Neuronal stem cell (in vitro differentiated cells): Measurements from ENCODE around the gene BCKDHB.

Experiments
- DNase-seq: peaks from one replicate; pipeline ENCODE4 v3.0.0-alpha.2; 2013; ENCODE audit warnings: low spot score
- H2AFZ ChIP-seq: one replicate; pipeline ENCODE4 v1.6.1; 2013; ENCODE audit warnings: mild to moderate bottlenecking, low read length, inconsistent platforms
- H2AK5ac ChIP-seq: 2 replicates; pipeline ENCODE4 v1.6.1; 2013; ENCODE audit warnings: low read depth, mild to moderate bottlenecking, inconsistent platforms, low read length, moderate library complexity, mixed read lengths
- H2BK120ac ChIP-seq: 2 replicates; pipeline ENCODE4 v1.6.1; 2013; ENCODE audit warnings: low read depth, mild to moderate bottlenecking, inconsistent platforms, low read length, moderate library complexity, mixed read lengths
- H2BK12ac ChIP-seq: one replicate; pipeline ENCODE4 v1.6.1; 2013; ENCODE audit warnings: low read length, inconsistent platforms
- H2BK15ac ChIP-seq: 2 replicates; pipeline ENCODE4 v1.6.1; 2013; ENCODE audit warnings: mild to moderate bottlenecking, low read length, inconsistent platforms, mixed read lengths
- H2BK5ac ChIP-seq: one replicate; pipeline ENCODE4 v1.6.1; 2013; ENCODE audit warnings: inconsistent platforms, mild to moderate bottlenecking, low read length, moderate library complexity
- H3K14ac ChIP-seq: one replicate; pipeline ENCODE4 v1.6.1; 2013; ENCODE audit warnings: low read length, inconsistent platforms
- H3K18ac ChIP-seq: 2 replicates; pipeline ENCODE4 v1.6.1; 2013; ENCODE audit warnings: low read length, inconsistent platforms
- H3K23ac ChIP-seq: 2 replicates; pipeline ENCODE4 v1.6.1; 2013; ENCODE audit warnings: low read depth, mild to moderate bottlenecking, mixed read lengths, low read length, inconsistent platforms; ENCODE audit not compliant: poor library complexity
- H3K27ac ChIP-seq: replicated peaks from 3 replicates; pipeline ENCODE4 v1.5.1; 2013; ENCODE audit warnings: low read length, inconsistent platforms
- H3K27me3 ChIP-seq, 3 experiments: 2 replicates each; pipeline ENCODE4 v1.6.1; 2013; ENCODE audit warnings: low read length in 3 of 3, mild to moderate bottlenecking in 2 of 3, inconsistent platforms in 1 of 3, low read depth in 1 of 3, mixed read lengths in 1 of 3, moderate library complexity in 1 of 3; ENCODE audit not compliant: control insufficient read depth in 3 of 3, insufficient read depth in 3 of 3
- H3K36me3 ChIP-seq, 2 donors: replicated peaks in 1 of 2; 2 replicates each; pipeline ENCODE4 v1.6.1; 2013; ENCODE audit warnings: low read length in 2 of 2; ENCODE audit not compliant: control insufficient read depth in 2 of 2, insufficient read depth in 2 of 2
- H3K4ac ChIP-seq: 2 replicates; pipeline ENCODE4 v1.6.1; 2013; ENCODE audit warnings: inconsistent platforms, mild to moderate bottlenecking, low read length, moderate library complexity
- H3K4me1 ChIP-seq, 2 donors: 1 replicate in 1 of 2; 2 replicates in 1 of 2; pipeline ENCODE4 v1.6.1; 2013; ENCODE audit warnings: low read length in 2 of 2, low read depth in 1 of 2; ENCODE audit not compliant: control insufficient read depth in 2 of 2, insufficient read depth in 1 of 2
- H3K4me2 ChIP-seq: one replicate; pipeline ENCODE4 v1.6.1; 2013; ENCODE audit warnings: mild to moderate bottlenecking, low read length, inconsistent platforms; ENCODE audit not compliant: insufficient read depth, poor library complexity, severe bottlenecking
- H3K4me3 ChIP-seq, 2 donors: 2 replicates each; pipeline ENCODE4 v1.5.1; 2013; ENCODE audit warnings: low read length in 2 of 2, mild to moderate bottlenecking in 2 of 2, inconsistent platforms in 1 of 2, moderate library complexity in 1 of 2
- H3K79me1 ChIP-seq: one replicate; pipeline ENCODE4 v1.6.1; 2013; ENCODE audit warnings: low read depth, mild to moderate bottlenecking, inconsistent platforms, low read length, moderate library complexity
- H3K9ac ChIP-seq: one replicate; pipeline ENCODE4 v1.6.1; 2013; ENCODE audit warnings: mild to moderate bottlenecking, low read depth, low read length, inconsistent platforms; ENCODE audit not compliant: poor library complexity
- H3K9me3 ChIP-seq, 2 donors: replicated peaks in 1 of 2; 2 replicates each; pipeline versions ENCODE3 to v1.6.1; 2013; ENCODE audit warnings: low read length in 2 of 2, mild to moderate bottlenecking in 2 of 2, inconsistent platforms in 1 of 2, low read depth in 1 of 2, mixed read lengths in 1 of 2, moderate library complexity in 1 of 2; ENCODE audit not compliant: control insufficient read depth in 2 of 2, insufficient read depth in 1 of 2
- H4K8ac ChIP-seq: one replicate; pipeline ENCODE4 v1.6.1; 2013; ENCODE audit warnings: low read depth, mild to moderate bottlenecking, inconsistent platforms, low read length, moderate library complexity
- H4K91ac ChIP-seq: one replicate; pipeline ENCODE4 v1.6.1; 2013; ENCODE audit warnings: low read length, low read depth, mild to moderate bottlenecking, inconsistent platforms; ENCODE audit not compliant: poor library complexity
- WGBS, 2 donors: extraction: QIAGEN DNeasy Blood & Tissue Kit; methylation state at CpG; one replicate each; pipeline ENCODE4 v1.1.7; 2013; ENCODE audit warnings: missing lambda C conversion rate in 2 of 2, mixed read lengths in 1 of 2; ENCODE audit not compliant: insufficient read length in 2 of 2, insufficient replicate concordance in 1 of 2; ENCODE audit errors: extremely low coverage in 2 of 2; 5-methylcytosine and 5-hydroxymethylcytosine counted together

Gene BCKDHB

DNA sequence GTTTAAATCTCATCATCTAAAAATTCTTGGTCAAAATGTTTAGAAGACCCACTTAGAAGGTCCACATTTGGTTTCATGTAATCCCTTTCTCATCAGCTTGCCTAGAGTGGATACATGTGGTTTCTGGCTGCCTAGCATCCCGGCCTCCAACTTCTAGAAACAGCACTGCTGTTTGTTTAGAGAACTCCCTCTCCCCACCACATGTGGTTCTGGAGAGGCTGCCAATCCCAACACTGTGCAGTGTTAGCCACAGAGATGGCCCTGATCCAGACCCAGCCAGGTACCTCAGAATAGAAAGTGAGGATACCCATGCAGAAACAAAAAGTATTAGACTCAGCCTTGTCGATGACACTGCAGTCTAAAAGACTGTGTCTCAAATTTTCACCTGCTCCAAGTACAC, 241.8 kb downstream of the BCKDHB start:
- Histone ChIP-seq H3K18ac (no peak overlapping the region), H3K4me3 (no peak overlapping the region), H3K14ac (no peak overlapping the region), H3K36me3 (no peaks in the 10 kb centered on the region), H3K9me3 (no peaks in the 10 kb centered on the region), H4K91ac (no peak overlapping the region), H2AK5ac (no peak overlapping the region), H4K8ac (no peak overlapping the region), H2AFZ (no peak overlapping the region), H3K4me1 (no peaks in the 10 kb centered on the region), H3K9ac (no peak overlapping the region), H3K23ac (no peak overlapping the region), H3K4ac (no peak overlapping the region), H3K27me3 (no peaks in the 10 kb centered on the region), H3K27ac (no peak overlapping the region), H2BK15ac (no peak overlapping the region), H3K79me1 (no peaks in the 10 kb centered on the region), H3K4me2 (no peak overlapping the region), H2BK5ac (no peak overlapping the region), H2BK120ac (no peak overlapping the region), H2BK12ac (no peak overlapping the region)
- DNase-seq: no peak
- no CpG with 5 or more reads among the region's 2 CpGs for WGBS, 2 donors

DNA sequence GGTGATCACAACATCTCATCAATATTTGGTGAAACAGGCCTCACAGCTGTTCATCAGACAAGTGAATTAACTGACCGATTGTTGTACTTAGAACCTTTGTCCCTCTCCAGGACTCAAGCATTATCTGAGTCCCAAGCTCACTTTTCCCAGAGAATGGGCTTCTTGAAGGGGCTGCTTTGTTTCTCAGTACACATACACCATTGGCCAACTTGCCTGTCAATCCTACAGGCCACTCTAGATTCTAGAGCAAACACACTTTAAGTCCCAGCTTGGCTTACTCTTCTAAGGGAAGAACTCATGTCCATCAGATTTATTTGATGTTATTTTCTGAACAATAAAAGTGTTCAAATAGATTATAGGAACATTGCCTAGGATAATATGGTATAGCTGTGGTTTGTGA, 249.5 kb downstream of the BCKDHB start:
- Histone ChIP-seq H3K27ac (no peak overlapping the region), H4K8ac (no peak overlapping the region), H3K27me3 (no peaks in the 10 kb centered on the region), H3K9ac (no peak overlapping the region), H3K23ac (no peak overlapping the region), H4K91ac (no peak overlapping the region), H3K4me1 (peaks cover 0 to 1% of the 10 kb centered on the region in 2 donors), H3K14ac (no peak overlapping the region), H2BK15ac (no peak overlapping the region), H2AK5ac (no peak overlapping the region), H2AFZ (no peak overlapping the region), H3K9me3 (no peaks in the 10 kb centered on the region), H3K36me3 (no peaks in the 10 kb centered on the region), H3K4ac (no peak overlapping the region), H3K4me2 (no peak overlapping the region), H2BK12ac (no peak overlapping the region), H2BK5ac (no peak overlapping the region), H3K79me1 (no peaks in the 10 kb centered on the region), H3K18ac (no peak overlapping the region), H3K4me3 (no peak overlapping the region), H2BK120ac (no peak overlapping the region)
- no peak for DNase-seq
- WGBS, 2 donors: no CpG with 5 or more reads among the region's 1 CpG

DNA sequence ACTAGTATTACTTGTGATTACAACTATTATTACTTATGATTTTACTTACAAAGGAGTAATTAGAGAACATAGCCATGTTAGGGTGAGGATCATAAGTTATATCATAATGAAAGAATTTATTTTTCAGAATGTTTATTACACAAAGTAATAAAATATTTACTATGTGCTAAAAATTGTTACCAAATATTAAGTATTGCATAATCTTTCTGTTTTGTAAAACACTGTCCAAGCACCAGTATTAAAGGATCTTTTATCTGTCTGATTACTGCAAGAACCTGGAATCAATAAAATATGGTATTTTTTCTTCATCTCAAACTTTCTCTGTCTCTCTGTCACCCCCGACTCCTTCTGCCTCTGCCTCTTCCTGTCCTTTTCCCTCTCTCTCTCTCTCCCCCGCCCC, 250.1 kb downstream of the BCKDHB start:
- no peak overlapping the region for H3K14ac ChIP-seq
- H3K23ac ChIP-seq: no peak overlapping the region
- no peak overlapping the region for H4K8ac ChIP-seq
- H2BK15ac ChIP-seq: no peak overlapping the region
- H3K4me2 ChIP-seq: no peak overlapping the region
- H3K4ac ChIP-seq: no peak overlapping the region
- H3K36me3 ChIP-seq: no peaks in the 10 kb centered on the region
- H4K91ac ChIP-seq: no peak overlapping the region
- DNase-seq: no peak
- H2BK120ac ChIP-seq: no peak overlapping the region
- H2BK5ac ChIP-seq: no peak overlapping the region
- H2AFZ ChIP-seq: no peak overlapping the region
- no peaks in the 10 kb centered on the region for H3K9me3 ChIP-seq
- no peak overlapping the region for H3K4me3 ChIP-seq
- H3K79me1 ChIP-seq: no peaks in the 10 kb centered on the region
- WGBS, 2 donors: no CpG with 5 or more reads among the region's 2 CpGs
- H3K27me3 ChIP-seq: no peaks in the 10 kb centered on the region
- H3K4me1 ChIP-seq: peaks cover 0 to 3% of the 10 kb centered on the region in 2 donors
- no peak overlapping the region for H3K18ac ChIP-seq
- H2AK5ac ChIP-seq: no peak overlapping the region
- H3K9ac ChIP-seq: no peak overlapping the region
- no peak overlapping the region for H3K27ac ChIP-seq
- no peak overlapping the region for H2BK12ac ChIP-seq

DNA sequence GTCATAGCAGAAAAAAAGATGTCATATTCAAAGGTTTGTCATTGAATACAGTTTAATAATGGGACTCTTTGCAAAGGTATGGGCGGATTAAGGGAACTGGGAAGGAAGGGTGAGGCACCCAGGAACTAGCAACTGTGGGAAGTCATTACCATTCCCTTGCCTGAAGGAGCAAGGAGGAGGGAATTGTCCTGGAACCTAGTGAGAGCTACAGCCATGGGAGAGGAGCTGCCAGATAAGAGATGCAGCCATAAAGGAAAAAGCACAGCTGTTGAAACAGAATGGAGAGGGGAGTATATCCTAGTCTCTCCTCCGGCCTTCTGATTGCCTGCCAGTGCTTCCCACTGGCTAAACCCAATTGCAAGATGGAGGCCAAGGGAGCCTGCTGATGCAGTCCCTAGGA, 250.6 kb downstream of the BCKDHB start:
- H3K27ac ChIP-seq: no peak overlapping the region
- no peak overlapping the region for H4K8ac ChIP-seq
- H2AK5ac ChIP-seq: no peak overlapping the region
- H3K4ac ChIP-seq: no peak overlapping the region
- H3K23ac ChIP-seq: no peak overlapping the region
- no peak overlapping the region for H3K18ac ChIP-seq
- no CpG with 5 or more reads among the region's 2 CpGs for WGBS, 2 donors
- H3K4me1 ChIP-seq: peaks cover 0 to 4% of the 10 kb centered on the region in 2 donors
- no peak for DNase-seq
- no peaks in the 10 kb centered on the region for H3K27me3 ChIP-seq
- H2AFZ ChIP-seq: no peak overlapping the region
- no peak overlapping the region for H2BK12ac ChIP-seq
- H3K79me1 ChIP-seq: no peaks in the 10 kb centered on the region
- H3K14ac ChIP-seq: no peak overlapping the region
- H2BK15ac ChIP-seq: no peak overlapping the region
- no peak overlapping the region for H3K4me3 ChIP-seq
- no peaks in the 10 kb centered on the region for H3K9me3 ChIP-seq
- H3K9ac ChIP-seq: no peak overlapping the region
- no peaks in the 10 kb centered on the region for H3K36me3 ChIP-seq
- H2BK120ac ChIP-seq: no peak overlapping the region
- H4K91ac ChIP-seq: no peak overlapping the region
- H2BK5ac ChIP-seq: no peak overlapping the region
- no peak overlapping the region for H3K4me2 ChIP-seq
